Breast epithelium (tissue), 3 donors: ENCODE measurements around the gene KRT78.

ENCODE experiments used
- POLR2A ChIP-seq: fragments of 450-650 bp; IDR thresholded peaks from one replicate; pipeline ENCODE4 v1.6.1; 2016; ENCODE audit warnings: antibody characterized with exemption, mild to moderate bottlenecking, moderate library complexity
- POLR2AphosphoS5 ChIP-seq, 3 donors: sonication (generic); formaldehyde crosslinking; IDR thresholded peaks; one replicate each; pipeline ENCODE4 v1.6.1; 2017; ENCODE audit warnings: antibody characterized with exemption in 3 of 3
- TF ChIP-seq, protein P1 (sequence below), 3 donors: fragments of 450-650 bp; IDR thresholded peaks; one replicate each; pipeline ENCODE4 v1.5.1; 2016 to 2017; ENCODE audit warnings: antibody characterized with exemption in 3 of 3, mild to moderate bottlenecking in 3 of 3, moderate library complexity in 3 of 3

DNA sequence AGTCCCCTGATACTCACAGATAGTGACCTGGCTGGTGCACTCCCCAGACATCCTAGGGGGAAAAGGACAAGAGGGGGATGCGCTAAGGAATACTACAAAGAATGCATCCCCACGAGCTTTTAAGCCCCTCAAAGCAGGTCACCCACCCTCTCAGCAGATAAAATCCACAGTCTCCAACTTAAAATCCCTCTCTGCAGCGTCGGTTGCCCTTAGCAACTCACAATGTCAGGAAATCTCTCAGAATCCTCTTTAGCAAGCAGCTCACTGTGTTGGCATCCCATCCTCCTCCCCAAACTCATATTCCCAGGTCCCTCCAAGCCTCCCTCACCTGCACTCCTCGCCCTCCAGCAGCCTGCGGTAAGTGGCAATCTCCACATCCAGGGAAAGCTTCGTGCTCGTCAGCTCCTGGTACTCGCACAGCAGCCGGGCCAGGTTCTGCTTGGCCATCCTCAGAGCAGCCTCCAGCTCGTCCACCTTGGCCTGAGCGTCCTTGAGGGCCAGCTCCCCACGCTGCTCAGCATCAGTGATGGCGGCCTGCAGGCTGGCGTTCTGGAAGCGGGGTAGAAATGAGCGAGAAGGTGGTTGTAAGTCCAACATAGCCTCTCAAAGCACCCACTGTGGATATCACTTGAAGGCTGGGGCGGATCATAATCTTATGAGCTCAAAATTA lies 9.2 kb downstream of the KRT78 start:
- TF ChIP-seq, protein P1, sequence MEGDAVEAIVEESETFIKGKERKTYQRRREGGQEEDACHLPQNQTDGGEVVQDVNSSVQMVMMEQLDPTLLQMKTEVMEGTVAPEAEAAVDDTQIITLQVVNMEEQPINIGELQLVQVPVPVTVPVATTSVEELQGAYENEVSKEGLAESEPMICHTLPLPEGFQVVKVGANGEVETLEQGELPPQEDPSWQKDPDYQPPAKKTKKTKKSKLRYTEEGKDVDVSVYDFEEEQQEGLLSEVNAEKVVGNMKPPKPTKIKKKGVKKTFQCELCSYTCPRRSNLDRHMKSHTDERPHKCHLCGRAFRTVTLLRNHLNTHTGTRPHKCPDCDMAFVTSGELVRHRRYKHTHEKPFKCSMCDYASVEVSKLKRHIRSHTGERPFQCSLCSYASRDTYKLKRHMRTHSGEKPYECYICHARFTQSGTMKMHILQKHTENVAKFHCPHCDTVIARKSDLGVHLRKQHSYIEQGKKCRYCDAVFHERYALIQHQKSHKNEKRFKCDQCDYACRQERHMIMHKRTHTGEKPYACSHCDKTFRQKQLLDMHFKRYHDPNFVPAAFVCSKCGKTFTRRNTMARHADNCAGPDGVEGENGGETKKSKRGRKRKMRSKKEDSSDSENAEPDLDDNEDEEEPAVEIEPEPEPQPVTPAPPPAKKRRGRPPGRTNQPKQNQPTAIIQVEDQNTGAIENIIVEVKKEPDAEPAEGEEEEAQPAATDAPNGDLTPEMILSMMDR (IDR thresholded peaks at IDR 0.05) = no peak
- TF ChIP-seq POLR2AphosphoS5 (IDR thresholded peaks at IDR 0.05) (no peak), POLR2A (no peak)
